Mesothelial cell of epicardium (in vitro differentiated cells): ENCODE measurements around the gene PLPPR4. TPM values are rescaled to one million over a fixed set of nuclear protein-coding genes. Genes with fewer than 3 reads are reported as not detected.

Experiments used
- DNase-seq, 2 experiments: peaks; one replicate each; pipeline ENCODE4 v3.0.0; 2021; ENCODE audit warnings: low spot score in 2 of 2; ENCODE audit not compliant: unreplicated experiment in 2 of 2
- H3K27ac Mint-ChIP-seq: 2 replicates; pipeline ENCODE4 v1.8.0; 2021; ENCODE audit warnings: mixed read lengths
- H3K27me3 Mint-ChIP-seq: 2 replicates; pipeline ENCODE4 v1.8.0; 2021; ENCODE audit warnings: low read depth, mixed read lengths
- H3K36me3 Mint-ChIP-seq: 2 replicates; pipeline ENCODE4 v1.8.0; 2021; ENCODE audit warnings: mixed read lengths
- H3K4me1 Mint-ChIP-seq: 2 replicates; pipeline ENCODE4 v1.8.0; 2021; ENCODE audit warnings: mixed read lengths
- H3K4me3 Mint-ChIP-seq: 2 replicates; pipeline ENCODE4 v1.8.0; 2021; ENCODE audit warnings: mild to moderate bottlenecking, moderate library complexity, mixed read lengths
- H3K9me3 Mint-ChIP-seq: 2 replicates; pipeline ENCODE4 v1.8.0; 2021; ENCODE audit warnings: mixed read lengths
- total RNA-seq: library from RNA; stranded (reverse); gene quantifications from 3 replicates; pipeline ENCODE4 v1.2.1, GENCODE V29; 2021
- TF ChIP-seq, protein P1 (sequence below): fragments of 200-600 bp; sonication (generic); IDR thresholded peaks from one replicate; pipeline ENCODE4 v1.5.0; 2021; ENCODE audit warnings: antibody characterized with exemption; ENCODE audit not compliant: unreplicated experiment

PLPPR4 gene
- total RNA-seq, 1 donor from 2014 or later, result 0.13 TPM

DNA sequence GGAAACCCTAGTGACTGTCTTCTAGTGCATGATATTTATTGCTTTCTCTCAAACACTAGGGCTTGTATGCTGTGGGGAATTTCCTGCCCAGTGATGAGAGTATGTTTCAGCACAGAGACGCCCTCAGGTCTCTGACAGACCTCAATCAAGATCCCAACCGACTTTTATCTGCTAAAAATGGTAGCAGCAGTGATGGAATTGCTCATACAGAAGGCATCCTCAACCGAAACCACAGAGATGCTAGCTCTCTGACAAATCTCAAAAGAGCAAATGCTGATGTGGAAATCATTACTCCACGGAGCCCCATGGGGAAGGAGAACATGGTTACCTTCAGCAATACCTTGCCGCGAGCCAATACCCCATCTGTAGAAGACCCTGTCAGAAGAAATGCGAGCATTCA lies 41.3 kb downstream of the PLPPR4 start:
- H3K4me3 Mint-ChIP-seq, result no peak overlapping the region
- DNase-seq, result no peak
- TF ChIP-seq, protein P1, sequence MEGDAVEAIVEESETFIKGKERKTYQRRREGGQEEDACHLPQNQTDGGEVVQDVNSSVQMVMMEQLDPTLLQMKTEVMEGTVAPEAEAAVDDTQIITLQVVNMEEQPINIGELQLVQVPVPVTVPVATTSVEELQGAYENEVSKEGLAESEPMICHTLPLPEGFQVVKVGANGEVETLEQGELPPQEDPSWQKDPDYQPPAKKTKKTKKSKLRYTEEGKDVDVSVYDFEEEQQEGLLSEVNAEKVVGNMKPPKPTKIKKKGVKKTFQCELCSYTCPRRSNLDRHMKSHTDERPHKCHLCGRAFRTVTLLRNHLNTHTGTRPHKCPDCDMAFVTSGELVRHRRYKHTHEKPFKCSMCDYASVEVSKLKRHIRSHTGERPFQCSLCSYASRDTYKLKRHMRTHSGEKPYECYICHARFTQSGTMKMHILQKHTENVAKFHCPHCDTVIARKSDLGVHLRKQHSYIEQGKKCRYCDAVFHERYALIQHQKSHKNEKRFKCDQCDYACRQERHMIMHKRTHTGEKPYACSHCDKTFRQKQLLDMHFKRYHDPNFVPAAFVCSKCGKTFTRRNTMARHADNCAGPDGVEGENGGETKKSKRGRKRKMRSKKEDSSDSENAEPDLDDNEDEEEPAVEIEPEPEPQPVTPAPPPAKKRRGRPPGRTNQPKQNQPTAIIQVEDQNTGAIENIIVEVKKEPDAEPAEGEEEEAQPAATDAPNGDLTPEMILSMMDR, result no peak
- no peaks in the 10 kb centered on the region for H3K9me3 Mint-ChIP-seq
- H3K27ac Mint-ChIP-seq, result no peak overlapping the region
- H3K36me3 Mint-ChIP-seq, result no peaks in the 10 kb centered on the region
- no peaks in the 10 kb centered on the region for H3K27me3 Mint-ChIP-seq
- H3K4me1 Mint-ChIP-seq, result no peaks in the 10 kb centered on the region

DNA sequence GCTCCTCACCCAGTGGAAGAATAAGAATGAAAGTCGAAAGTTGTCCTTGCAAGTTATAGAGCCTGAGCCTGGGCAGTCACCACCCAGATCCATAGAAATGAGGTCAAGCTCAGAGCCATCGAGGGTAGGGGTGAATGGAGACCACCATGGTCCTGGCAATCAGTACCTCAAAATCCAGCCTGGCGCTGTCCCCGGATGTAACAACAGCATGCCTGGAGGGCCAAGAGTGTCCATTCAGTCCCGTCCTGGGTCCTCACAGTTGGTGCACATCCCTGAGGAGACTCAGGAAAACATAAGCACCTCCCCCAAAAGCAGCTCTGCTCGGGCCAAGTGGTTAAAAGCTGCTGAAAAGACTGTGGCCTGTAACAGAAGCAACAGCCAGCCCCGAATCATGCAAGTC lies 41.8 kb downstream of the PLPPR4 start:
- TF ChIP-seq, protein P1, result no peak
- no peaks in the 10 kb centered on the region for H3K27me3 Mint-ChIP-seq
- no peaks in the 10 kb centered on the region for H3K4me1 Mint-ChIP-seq
- no peak overlapping the region for H3K4me3 Mint-ChIP-seq
- no peaks in the 10 kb centered on the region for H3K36me3 Mint-ChIP-seq
- H3K27ac Mint-ChIP-seq, result no peak overlapping the region
- H3K9me3 Mint-ChIP-seq, result no peaks in the 10 kb centered on the region
- no peak for DNase-seq

DNA sequence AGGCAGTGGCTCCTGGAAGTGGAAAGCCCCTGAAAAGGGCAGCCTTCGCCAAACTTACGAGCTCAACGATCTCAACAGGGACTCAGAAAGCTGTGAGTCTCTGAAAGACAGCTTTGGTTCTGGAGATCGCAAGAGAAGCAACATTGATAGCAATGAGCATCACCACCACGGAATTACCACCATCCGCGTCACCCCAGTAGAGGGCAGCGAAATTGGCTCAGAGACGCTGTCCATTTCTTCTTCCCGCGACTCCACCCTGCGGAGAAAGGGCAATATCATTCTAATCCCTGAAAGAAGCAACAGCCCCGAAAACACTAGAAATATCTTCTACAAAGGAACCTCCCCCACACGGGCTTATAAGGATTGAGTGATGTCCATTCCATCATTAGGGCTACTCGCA lies 42.4 kb downstream of the PLPPR4 start:
- Mint-ChIP-seq H3K4me3 (no peak overlapping the region), H3K27ac (no peak overlapping the region), H3K27me3 (no peaks in the 10 kb centered on the region), H3K36me3 (no peaks in the 10 kb centered on the region), H3K4me1 (no peaks in the 10 kb centered on the region), H3K9me3 (no peaks in the 10 kb centered on the region)
- DNase-seq, result no peak
- TF ChIP-seq, protein P1, result no peak

DNA sequence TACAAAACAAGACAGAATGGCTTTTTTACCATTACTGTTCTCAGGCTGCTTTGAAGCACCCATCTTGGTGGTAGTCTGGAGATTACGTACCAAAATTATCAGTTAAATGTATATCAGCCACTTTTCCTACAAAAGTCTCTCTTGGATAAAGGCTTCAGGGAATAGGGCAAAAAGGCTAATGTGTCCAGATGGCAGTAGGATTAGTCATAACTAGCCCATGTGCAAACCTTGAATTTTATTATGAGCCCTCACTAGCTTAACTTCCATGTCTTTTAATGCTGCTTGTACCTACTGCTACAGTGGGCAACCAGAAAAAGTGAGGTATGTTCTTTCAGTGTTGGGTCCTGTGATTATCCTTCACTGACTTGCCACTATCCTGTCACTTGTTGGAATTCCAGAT lies 51.0 kb downstream of the PLPPR4 start:
- Mint-ChIP-seq H3K36me3 (no peaks in the 10 kb centered on the region), H3K4me3 (no peak overlapping the region)

DNA sequence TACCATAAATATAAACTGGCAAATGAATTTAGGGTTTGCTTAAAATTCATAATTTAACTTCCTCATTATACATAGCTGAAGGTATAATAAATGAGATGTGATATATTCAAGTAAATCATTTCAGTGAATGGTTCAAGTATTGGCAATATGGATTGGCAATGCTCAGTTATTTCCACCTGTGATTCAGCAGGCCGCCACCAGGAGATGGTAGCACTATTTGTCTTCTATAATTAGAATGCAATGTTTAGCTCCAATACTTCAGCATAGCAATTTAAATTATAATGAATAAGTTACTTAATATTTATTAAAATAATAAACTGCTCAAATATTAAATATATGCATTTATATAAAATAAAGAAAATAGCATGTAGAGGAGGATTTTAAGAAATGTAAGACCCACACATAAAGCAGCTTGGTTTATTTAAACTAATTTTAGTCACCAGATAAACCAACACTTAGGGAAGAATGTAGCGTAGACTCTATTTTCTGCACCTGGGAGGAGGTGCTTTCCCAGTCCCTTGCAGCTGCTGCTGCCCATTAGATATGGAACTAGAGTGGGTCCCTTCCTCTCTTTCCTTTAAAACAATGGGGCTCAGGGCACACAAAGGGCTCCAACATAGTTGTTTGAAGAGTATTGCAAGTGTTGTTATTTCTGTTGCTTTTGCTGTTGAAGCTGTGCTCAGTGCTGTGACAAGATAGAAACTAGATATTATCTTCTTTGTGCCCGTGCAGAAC lies 62.1 kb downstream of the PLPPR4 start:
- no peak for DNase-seq
- TF ChIP-seq, protein P1, result peak; percentile 21
- no peak overlapping the region for H3K4me3 Mint-ChIP-seq

More for the DNA sequence above, 51.0 kb downstream of the PLPPR4 start:
- DNase-seq, result no peak
- no peaks in the 10 kb centered on the region for H3K27me3 Mint-ChIP-seq
- TF ChIP-seq, protein P1, result no peak
- H3K9me3 Mint-ChIP-seq, result peaks cover 9% of the 10 kb centered on the region
- no peak overlapping the region for H3K27ac Mint-ChIP-seq
- no peaks in the 10 kb centered on the region for H3K4me1 Mint-ChIP-seq

DNA sequence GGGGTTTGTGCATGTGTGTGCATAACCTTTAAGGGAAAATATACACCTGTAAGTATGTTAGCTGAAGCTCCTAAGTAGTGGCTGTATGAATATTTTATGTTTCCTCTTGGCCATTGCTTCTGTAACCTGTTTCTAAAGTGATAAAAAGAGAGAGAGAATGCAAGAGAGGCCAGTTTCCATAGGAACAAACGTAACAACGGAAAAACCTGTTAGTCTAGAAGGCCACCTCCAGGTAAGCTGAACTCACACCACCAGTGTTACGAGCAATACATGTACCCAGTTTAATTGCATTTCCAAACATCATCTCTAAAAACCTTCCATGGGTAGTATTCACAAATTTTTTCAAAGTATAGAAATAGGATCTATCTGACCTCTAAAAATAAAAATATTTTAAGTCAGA lies 63.1 kb downstream of the PLPPR4 start:
- Mint-ChIP-seq H3K27me3 (no peaks in the 10 kb centered on the region), H3K36me3 (no peaks in the 10 kb centered on the region), H3K4me1 (peaks cover 10% of the 10 kb centered on the region), H3K4me3 (no peak overlapping the region), H3K27ac (no peak overlapping the region), H3K9me3 (no peaks in the 10 kb centered on the region)
- TF ChIP-seq, protein P1, result no peak
- DNase-seq, result no peak

More for the DNA sequence above, 62.1 kb downstream of the PLPPR4 start:
- Mint-ChIP-seq H3K27me3 (no peaks in the 10 kb centered on the region), H3K9me3 (no peaks in the 10 kb centered on the region), H3K27ac (no peak overlapping the region), H3K36me3 (no peaks in the 10 kb centered on the region), H3K4me1 (peaks cover 10% of the 10 kb centered on the region)
